ENCODE measurements around the gene NEK3.
"Not testable (repeated sequence)": the region's sequence is repeated elsewhere in the genome, so short reads cannot be mapped to it uniquely, and the experiment has no call there.

NEK3 gene

DNA sequence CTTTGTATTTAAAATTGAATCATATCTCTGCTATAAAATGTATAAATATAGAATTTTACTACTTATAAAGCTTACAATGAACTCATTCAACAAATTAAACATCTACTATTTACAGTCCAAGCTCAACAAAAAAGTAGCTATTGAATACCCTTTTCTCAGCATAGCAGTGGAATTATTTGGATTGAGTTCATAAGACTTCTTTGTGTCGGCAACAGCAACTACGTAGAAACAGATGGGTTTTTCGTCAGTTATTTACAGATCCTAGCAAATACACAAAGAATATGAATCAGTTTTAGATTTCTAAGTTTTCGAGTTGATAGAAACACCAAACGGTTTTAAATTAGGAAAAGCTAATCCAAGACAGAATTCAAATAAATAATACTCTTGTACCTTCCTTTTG is 10.4 kb upstream of the NEK3 start:
- no peak for DNase-seq

- no peak for DNase-seq
These were observed 6.0 kb upstream of the NEK3 start for GRCh38 chr13:52165411-52165810.

DNA sequence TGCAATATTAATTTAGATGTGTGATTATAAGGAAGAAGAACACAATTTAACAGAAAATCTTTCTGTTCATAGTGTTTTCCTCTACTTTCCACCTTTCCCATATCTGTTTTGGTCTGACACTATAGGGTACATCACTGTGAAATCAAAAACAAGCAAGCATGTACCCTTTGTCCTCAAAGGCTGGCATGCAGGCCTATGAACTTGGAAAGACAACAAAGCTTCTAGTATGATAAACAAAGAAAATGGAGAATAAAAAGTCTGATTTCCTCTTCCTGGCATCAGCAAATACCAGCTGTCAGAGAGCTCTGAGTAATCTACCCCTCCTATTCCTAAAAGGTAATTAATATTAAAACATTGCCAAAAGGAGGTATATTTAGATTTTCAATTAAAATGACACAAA is 5.6 kb upstream of the NEK3 start:
- no peak for DNase-seq

GRCh38 chr13:52163878-52164277 is 4.5 kb upstream of the NEK3 start:
- DNase-seq = not testable (repeated sequence)

DNA sequence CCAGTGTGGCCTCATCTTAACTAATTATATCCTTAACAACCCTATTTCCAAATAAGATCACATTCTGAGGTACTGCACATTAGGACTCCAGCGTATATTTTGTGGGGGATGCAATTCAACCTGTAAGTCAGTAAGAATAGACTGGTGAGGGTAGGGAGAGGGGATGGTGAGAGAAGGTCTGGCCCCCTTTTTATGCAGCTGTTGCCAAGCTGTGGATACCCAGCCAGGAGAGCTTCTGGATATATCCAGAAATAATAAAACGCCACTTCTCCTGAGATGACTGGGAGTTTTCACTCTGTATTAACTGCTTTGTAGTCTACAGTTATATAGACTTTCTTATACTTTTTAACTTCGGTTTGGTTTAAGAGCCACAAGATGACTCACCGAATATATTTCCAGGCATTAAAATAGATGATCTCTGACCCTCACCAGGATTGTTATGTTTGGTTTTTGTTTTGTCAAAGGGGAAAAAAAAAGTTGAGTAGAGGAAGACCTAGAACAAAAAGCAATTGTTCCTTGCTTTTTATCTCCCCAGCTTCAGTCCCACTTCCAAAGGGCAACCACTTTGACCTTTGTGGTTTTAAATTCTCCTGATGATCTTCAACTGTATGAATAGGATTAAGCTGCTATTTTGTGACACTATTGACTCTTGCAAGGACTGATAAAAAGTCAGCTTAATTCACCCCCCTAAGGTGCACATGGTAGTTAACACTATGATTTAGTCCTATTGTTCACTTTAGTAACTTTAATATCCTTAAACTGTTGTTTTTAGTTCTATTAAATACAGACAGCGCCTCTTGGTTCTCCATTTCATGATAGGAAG is 3.1 kb upstream of the NEK3 start:
- DNase-seq = no peak

- no peak for DNase-seq
These were observed 1.8 kb upstream of the NEK3 start for GRCh38 chr13:52161181-52161646.

DNA sequence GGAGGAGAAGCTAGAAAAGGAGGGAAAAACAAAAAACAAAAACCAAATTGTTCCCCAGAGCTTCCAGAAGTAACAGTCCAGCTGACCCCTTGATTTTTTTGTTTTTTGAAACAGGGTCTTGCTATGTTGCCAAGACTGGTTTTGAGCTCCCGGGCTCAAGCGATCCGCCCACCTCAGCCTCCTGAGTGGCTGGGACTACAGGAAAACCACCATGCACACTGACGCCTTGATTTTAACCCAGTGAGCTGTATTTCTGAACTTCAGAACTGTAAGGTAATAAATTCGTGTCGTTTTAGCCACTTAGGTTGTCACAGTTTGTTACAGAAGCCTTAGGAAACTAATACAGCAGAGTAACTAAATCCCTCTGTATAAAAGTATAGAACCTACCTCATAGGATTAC is 1.1 kb upstream of the NEK3 start:
- no peak for DNase-seq

DNA sequence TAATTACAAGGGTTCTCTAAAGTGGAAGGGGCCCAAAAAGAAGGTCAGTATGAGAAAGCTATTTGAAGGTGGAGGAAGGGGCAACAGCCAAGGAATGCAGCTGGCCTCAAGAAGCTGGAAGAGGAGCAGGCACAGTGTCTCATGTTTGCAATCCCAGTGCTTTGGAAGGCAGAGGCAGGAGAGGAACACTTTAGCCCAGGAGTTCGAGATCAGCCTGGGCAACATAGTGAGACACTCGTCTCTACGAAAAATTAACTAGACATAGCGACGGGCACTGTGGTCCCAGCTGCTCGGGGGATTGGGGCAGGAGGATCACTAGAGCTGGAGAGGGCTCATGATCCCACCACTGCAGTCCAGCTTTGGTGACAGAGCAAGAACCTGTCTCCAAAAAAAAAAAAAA is 656 bp upstream of the NEK3 start:
- no peak for DNase-seq

GRCh38 chr13:52158629-52159158 is 703 bp downstream of the NEK3 start:
- no peak for DNase-seq

- no peak for DNase-seq
These were observed 2.6 kb downstream of the NEK3 start for GRCh38 chr13:52156724-52157261.

DNA sequence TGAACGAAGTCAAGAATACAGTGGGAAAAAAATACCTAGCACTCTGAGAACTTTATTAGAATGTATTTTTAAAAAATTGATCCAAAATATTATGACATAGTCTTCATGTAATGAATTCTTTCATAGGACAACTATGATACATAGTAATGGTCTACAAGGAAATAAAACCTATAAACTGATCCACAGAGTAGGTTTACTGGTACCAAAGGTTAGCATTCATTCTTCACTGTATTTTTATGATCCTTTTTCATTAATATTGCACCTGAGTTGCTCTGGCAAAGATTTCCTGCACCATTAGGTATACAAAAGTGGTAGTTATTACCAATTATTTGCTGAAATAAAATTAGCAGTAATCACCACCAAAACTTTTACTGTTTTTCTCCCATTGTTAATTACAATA is 4.2 kb downstream of the NEK3 start:
- DNase-seq = no peak

DNA sequence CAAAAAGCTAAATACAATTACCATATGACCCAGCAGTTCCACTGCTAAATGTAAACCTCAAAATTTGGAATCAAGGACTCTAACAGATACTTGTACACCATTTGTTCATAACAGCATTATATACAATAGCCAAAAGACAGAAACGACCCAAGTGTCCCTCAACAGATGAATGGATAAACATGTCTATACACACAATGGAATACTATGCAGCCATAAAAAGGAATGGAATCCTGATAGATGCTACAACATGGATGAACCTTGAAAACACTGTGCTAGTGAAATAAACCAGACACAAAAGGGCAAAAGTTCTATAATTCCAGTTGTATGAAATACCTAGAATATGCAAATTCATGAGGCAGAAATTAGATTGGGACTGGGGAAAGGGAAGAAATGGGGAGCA is 12.2 kb downstream of the NEK3 start:
- no peak for DNase-seq

GRCh38 chr13:52141299-52141698 is 18.1 kb downstream of the NEK3 start:
- DNase-seq = no peak

- no peak for DNase-seq
These were observed 21.9 kb downstream of the NEK3 start for GRCh38 chr13:52137489-52137888.

DNA sequence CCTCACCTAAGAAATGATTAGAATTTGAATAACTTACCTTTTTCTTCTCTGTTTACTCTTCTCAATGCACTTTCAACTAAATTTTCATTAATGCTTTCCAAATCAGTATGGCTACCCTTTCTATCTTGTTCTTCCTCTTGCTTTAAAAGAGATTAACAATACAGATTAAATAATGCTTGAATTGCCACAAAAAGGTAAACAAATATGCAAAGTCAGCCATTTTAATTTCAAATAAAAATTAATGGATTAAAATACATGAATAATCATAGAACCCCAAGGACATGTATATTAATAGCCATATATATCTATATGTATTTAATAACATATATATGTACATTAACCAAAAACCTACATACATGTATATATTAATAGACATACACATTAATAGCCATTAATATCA is 22.6 kb downstream of the NEK3 start:
- no peak for DNase-seq

DNA sequence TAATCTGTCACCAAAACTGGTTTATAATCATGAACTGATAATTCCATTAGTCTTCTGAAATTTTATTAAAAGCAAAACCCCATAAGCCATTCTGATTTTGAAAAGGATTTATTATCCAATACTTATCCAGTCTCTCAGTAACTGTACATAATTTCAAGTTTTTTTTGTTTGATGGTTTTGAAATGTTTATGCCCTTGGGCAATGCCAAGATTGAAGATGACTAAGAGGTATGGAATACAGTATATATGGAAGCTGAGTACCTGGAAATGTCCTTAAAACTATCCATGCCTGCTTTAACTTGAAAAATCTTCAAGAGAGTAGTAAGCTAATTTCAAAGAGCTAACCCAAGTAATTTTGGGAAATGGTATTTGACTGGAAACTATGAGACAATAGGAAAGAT is 28.8 kb downstream of the NEK3 start:
- no peak for DNase-seq

GRCh38 chr13:52128714-52129700 is 30.4 kb downstream of the NEK3 start, which contains the start of gene NEK5:
NEK5 (minus strand) TSS chr13:52129073; CDS start chr13:52127482, 1,591 bp downstream.
- DNase-seq = no peak

DNA sequence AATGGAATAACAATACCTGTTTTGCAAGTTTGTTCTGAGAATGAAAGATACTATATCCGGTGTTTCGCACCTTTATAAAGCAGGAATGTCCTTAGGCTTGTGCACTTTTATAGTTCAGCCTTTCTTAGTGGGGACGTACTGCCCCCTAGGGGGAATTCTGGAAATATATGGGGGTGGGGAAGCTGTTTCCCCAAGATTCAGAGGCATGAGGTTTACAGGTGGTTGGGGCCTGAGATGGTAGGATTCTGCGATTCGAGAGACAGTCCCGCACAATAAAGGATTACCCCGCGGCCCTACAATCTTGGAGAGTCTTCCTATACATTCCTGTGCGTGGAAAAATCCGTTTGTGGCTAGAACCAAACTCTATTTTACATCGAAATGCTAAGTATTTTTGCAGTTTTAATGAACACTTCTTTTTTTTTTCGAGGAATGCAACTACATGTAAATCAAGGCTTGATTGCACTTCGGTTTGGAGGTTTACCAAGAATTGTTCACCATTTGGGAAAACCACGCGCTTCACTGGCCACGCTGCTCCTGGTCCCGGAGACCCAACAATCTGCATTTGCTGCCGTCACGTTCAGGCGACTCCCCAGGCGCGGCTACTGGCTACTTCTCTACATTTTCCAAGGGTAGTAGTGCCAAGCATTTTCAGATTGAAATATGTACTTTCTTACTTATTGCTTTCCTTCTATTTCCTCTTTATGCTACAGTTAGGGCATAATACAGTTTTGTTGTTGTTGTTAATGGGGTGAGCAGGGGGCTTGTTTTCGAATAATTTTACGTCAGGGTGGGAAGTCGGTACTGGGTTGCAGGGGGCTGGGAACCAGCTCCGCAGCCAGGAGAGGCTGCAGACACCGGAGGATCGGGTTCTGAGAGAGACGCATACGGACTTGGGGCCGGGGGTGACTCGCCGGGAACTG is 31.4 kb downstream of the NEK3 start:
- DNase-seq = no peak

DNA sequence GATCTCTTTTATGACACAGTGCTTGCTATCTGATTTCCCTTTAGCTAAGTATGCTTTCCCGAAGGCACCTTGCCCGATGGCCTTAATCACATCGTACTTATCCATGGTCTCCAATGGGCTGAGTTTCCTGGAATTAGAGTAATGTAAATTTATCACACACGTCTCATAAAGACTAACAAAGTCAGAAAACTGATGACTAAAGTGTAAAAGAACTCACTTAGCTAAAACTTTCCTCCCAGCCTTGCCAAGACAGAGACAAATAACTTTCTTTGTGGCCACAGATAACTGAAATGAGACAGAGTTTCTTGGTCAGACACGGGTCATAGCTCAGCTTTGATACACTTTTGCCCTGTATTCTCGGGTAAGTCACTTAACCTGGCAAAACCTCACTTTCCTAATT is 32.0 kb downstream of the NEK3 start:
- DNase-seq = no peak

DNA sequence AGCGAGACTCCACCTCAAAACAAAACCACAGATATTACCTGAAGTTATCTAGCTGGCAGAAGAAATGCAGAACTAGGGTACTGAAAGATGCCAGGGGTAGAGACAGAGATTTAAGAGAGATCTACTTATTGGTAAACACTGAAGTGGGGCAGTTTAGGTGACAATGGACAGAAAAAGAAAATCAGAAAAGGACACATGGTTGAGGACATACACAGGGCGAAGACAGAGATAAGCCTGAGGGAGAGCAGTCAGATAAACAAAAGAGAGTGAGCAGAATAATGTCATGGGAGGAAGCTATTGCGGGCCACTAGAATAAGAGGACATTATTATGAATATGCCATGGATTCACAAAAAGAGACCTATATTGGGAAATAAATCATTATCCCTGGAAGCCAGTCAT is 33.9 kb downstream of the NEK3 start:
- DNase-seq = no peak

- DNase-seq = no peak
These were observed 40.8 kb downstream of the NEK3 start for GRCh38 chr13:52118595-52118994.

- no peak for DNase-seq
These were observed 41.3 kb downstream of the NEK3 start for GRCh38 chr13:52118095-52118494.
